Activated T-helper 1 cell treated with anti-CD3 and anti-CD28 coated beads, Interleukin-12 subunit alpha, Interleukin-12 subunit beta, Interleukin-2, Interleukin-4 antibody, amounts not matched to agents 30 ng/mL and 10 ng/mL and 1 ng/mL, durations not matched to agents 14 hours and 24 hours and 36 hours (primary cell): ENCODE measurements around the gene SPATA18. TPM values are rescaled to one million over a fixed set of nuclear protein-coding genes. Genes with fewer than 3 reads are reported as not detected.
"Not testable (repeated sequence)": the region's sequence is repeated elsewhere in the genome, so short reads cannot be mapped to it uniquely, and the experiment has no call there.

Source experiments
- DNase-seq: peaks from one replicate; pipeline ENCODE4 v3.0.0; 2021; ENCODE audit warnings: low spot score
- H3K27ac Mint-ChIP-seq: one replicate; pipeline ENCODE4 v1.8.0; 2021; ENCODE audit warnings: mild to moderate bottlenecking, mixed read lengths
- H3K27me3 Mint-ChIP-seq: one replicate; pipeline ENCODE4 v1.8.0; 2022; ENCODE audit warnings: mild to moderate bottlenecking, moderate library complexity, mixed read lengths; ENCODE audit not compliant: insufficient read depth
- H3K36me3 Mint-ChIP-seq: one replicate; pipeline ENCODE4 v1.8.0; 2021; ENCODE audit warnings: low read depth, mixed read lengths
- H3K4me1 Mint-ChIP-seq: one replicate; pipeline ENCODE4 v1.8.0; 2021; ENCODE audit warnings: low read depth, mixed read lengths
- H3K4me3 Mint-ChIP-seq: one replicate; pipeline ENCODE4 v1.8.0; 2021; ENCODE audit warnings: mild to moderate bottlenecking, moderate library complexity, mixed read lengths
- H3K9me3 Mint-ChIP-seq: one replicate; pipeline ENCODE4 v1.8.0; 2021; ENCODE audit warnings: mixed read lengths
- intact Hi-C: fragments of 100-400 bp; cut with micrococcal nuclease; formaldehyde crosslinking; loops from one replicate; pipeline ENCODE4 v1.15.1; 2024
- total RNA-seq: library from RNA; stranded (reverse); gene quantifications from 2 replicates; pipeline ENCODE4 v1.2.3, GENCODE V29; 2022

SPATA18 gene
- total RNA-seq, 1 donor from 2014 or later, result 0.13 TPM

DNA sequence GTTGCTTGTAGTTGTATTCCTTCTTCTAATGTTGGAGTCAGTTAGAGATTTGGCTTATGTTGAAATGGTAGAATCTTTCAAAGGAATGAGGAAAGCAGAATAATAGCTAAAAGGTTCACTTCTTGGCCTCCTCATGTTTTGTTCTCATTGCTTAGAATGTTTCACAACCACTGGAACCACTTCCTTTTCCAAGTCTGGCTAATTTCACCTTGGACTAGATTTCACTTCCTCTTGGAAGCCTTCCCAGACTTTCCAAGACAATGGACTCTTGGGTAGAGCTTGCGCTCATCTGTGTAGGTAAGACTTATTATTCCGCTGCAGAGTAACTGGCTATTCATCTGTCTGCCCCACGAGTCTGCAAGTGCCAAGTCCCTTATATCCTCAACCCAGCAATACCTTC, 8.3 kb downstream of the SPATA18 start:
- no peaks in the 10 kb centered on the region for H3K9me3 Mint-ChIP-seq
- H3K27ac Mint-ChIP-seq, result no peak overlapping the region
- intact Hi-C loops, result no loop called here
- no peaks in the 10 kb centered on the region for H3K4me1 Mint-ChIP-seq
- DNase-seq, result no peak
- H3K27me3 Mint-ChIP-seq, result peaks cover 25% of the 10 kb centered on the region
- no peaks in the 10 kb centered on the region for H3K36me3 Mint-ChIP-seq
- H3K4me3 Mint-ChIP-seq, result no peak overlapping the region

DNA sequence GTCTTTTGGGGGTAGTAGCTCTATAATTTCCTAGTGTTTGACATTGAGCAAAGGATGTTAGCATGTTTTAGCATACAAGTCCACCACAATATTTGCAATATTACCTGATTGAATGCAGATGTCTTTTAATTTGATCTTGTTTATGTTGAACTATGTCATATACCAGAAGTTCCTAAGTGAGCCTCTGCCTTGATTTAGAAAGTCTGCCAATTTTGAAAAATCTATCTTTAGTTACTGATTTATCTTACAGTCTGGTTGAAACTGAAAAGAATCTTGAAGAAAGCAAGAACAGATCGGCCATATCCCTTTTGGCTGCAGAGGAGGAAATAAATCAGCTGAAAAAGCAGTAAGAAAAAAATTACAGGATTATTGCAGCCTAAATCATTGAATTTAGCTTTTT, 18.5 kb downstream of the SPATA18 start:
- H3K27ac Mint-ChIP-seq, result no peak overlapping the region
- H3K36me3 Mint-ChIP-seq, result no peaks in the 10 kb centered on the region
- no peaks in the 10 kb centered on the region for H3K4me1 Mint-ChIP-seq
- H3K9me3 Mint-ChIP-seq, result peaks cover 4% of the 10 kb centered on the region
- no peak overlapping the region for H3K4me3 Mint-ChIP-seq
- peaks cover 9% of the 10 kb centered on the region for H3K27me3 Mint-ChIP-seq
- DNase-seq, result no peak
- intact Hi-C loops, result no loop called here

GRCh38 chr4:52071791-52072546, 20.9 kb downstream of the SPATA18 start:
- intact Hi-C loops, result no loop called here
- DNase-seq, result no peak
- no peak overlapping the region for H3K27ac Mint-ChIP-seq
- H3K4me3 Mint-ChIP-seq, result no peak overlapping the region
- peaks cover 19% of the 10 kb centered on the region for H3K27me3 Mint-ChIP-seq
- H3K9me3 Mint-ChIP-seq, result peaks cover 4% of the 10 kb centered on the region
- no peaks in the 10 kb centered on the region for H3K36me3 Mint-ChIP-seq
- no peaks in the 10 kb centered on the region for H3K4me1 Mint-ChIP-seq

GRCh38 chr4:52076731-52077130, 25.6 kb downstream of the SPATA18 start:
- no peaks in the 10 kb centered on the region for H3K4me1 Mint-ChIP-seq
- DNase-seq, result no peak
- peaks cover 35% of the 10 kb centered on the region for H3K27me3 Mint-ChIP-seq
- no peaks in the 10 kb centered on the region for H3K36me3 Mint-ChIP-seq
- no peak overlapping the region for H3K27ac Mint-ChIP-seq
- intact Hi-C loops, result no loop called here
- no peaks in the 10 kb centered on the region for H3K9me3 Mint-ChIP-seq
- no peak overlapping the region for H3K4me3 Mint-ChIP-seq

DNA sequence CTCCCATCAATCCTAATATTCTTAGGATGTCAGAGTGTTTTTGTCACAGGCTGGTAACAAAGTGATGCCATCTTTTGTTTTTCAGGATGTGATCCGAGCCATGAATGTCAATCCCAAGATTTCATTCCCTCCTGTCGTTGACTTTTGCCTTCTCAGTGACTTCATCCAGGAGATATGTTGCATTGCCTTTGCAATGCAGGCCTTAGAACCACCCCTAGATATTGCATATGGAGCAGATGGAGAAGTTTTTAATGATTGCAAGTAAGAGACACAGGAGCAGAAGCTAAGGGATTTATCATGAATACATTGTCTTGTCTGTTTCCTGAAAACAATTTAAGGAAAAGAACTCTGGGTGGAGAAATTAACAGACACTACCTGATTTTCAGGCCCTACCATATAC, 28.6 kb downstream of the SPATA18 start:
- H3K27me3 Mint-ChIP-seq, result peaks cover 28% of the 10 kb centered on the region
- no peaks in the 10 kb centered on the region for H3K9me3 Mint-ChIP-seq
- no peak for DNase-seq
- H3K36me3 Mint-ChIP-seq, result no peaks in the 10 kb centered on the region
- no peak overlapping the region for H3K4me3 Mint-ChIP-seq
- intact Hi-C loops, result no loop called here
- H3K4me1 Mint-ChIP-seq, result no peaks in the 10 kb centered on the region
- no peak overlapping the region for H3K27ac Mint-ChIP-seq

DNA sequence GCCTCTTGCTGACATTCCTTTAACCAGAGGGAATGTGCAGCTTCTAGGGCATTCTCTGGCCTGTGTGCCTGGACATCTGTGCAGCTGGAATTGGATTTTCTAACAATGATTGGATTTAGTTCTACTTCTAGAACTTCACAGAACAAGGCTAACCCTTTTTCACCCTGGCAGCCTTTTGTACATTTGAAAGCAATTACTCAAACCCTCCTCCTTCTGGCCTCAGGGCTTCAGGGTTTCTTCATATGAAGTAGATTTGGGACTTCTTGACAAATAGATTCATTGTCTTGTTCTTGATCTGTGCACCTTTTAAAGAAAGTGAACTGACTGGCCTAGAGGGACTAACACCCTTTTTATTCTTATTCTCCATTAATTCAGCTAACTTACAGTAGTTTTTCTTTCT, 30.1 kb downstream of the SPATA18 start:
- Mint-ChIP-seq H3K9me3 (no peaks in the 10 kb centered on the region), H3K27me3 (peaks cover 23% of the 10 kb centered on the region), H3K4me3 (no peak overlapping the region), H3K36me3 (no peaks in the 10 kb centered on the region), H3K4me1 (no peaks in the 10 kb centered on the region), H3K27ac (no peak overlapping the region)
- no peak for DNase-seq
- intact Hi-C loops, result no loop called here

GRCh38 chr4:52086425-52086824, 35.3 kb downstream of the SPATA18 start:
- H3K27ac Mint-ChIP-seq, H3K4me3 Mint-ChIP-seq, DNase-seq, H3K36me3 Mint-ChIP-seq, H3K9me3 Mint-ChIP-seq, intact Hi-C loops, H3K4me1 Mint-ChIP-seq, H3K27me3 Mint-ChIP-seq: not testable (repeated sequence)

DNA sequence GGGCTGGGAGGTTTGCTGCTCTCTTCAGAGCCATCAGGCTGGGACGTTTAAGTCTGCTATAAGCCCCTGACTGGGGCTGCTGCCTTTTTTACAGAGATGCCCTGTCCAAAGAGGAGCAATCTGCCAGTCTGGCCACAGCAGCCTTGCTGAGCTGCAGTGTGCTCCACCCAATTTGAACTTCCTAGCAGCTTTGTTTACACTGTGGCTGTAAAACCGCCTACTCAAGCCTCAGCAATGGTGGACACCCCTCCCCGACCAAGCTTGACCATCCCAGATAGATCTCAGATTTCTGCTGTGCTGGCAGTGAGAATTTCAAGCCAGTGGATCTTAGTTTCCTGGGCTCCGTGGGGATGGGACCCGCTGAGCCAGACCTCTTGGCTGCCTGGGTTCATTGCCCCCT, 40.7 kb downstream of the SPATA18 start:
- no peaks in the 10 kb centered on the region for H3K4me1 Mint-ChIP-seq
- no peak overlapping the region for H3K27ac Mint-ChIP-seq
- no peaks in the 10 kb centered on the region for H3K9me3 Mint-ChIP-seq
- H3K4me3 Mint-ChIP-seq, result no peak overlapping the region
- H3K36me3 Mint-ChIP-seq, result no peaks in the 10 kb centered on the region
- intact Hi-C loops, result no loop called here
- no peaks in the 10 kb centered on the region for H3K27me3 Mint-ChIP-seq
- no peak for DNase-seq

- Mint-ChIP-seq H3K9me3 (no peaks in the 10 kb centered on the region), H3K27ac (no peak overlapping the region), H3K4me3 (no peak overlapping the region), H3K4me1 (no peaks in the 10 kb centered on the region), H3K27me3 (peaks cover under 1% of the 10 kb centered on the region), H3K36me3 (no peaks in the 10 kb centered on the region)
- intact Hi-C loops, result no loop called here
- no peak for DNase-seq
These were observed 42.4 kb downstream of the SPATA18 start for GRCh38 chr4:52093466-52093865.

DNA sequence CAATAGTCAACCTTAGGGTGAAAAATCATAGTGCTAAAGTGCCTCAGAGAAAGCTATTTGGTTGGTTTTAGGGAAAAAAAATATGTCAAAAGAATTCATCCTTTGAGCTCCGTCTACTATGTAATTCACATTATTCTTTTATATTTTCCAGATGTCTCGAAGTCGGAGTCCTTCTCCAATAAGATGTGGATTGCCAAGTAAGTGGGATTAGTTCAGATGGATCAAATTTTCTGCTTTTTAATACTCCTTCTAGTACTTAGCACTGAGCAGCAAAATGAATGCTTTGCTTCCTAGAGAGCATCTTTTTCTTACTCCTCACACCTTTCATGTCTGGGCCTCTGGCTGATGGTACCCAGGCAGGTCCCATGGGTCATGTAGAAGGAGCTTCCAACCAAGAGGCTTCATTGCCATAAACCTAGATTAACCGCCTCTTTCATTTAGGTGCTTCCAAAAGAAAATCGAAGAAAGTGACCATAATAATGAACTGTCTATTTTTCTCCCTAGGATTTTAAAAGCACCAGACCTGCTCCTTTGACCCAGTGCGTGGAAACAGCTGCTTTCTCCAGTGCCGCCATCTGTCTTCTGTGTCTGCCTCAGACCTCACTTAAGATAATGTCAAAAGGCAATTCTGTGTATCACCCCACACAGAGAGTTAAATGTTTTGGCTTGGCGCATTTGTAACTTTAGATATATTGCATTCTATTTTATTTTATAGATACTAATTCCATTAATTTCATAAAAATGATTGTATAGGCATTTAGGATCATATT, 43.5 kb downstream of the SPATA18 start:
- Mint-ChIP-seq H3K4me3 (no peak overlapping the region), H3K27ac (no peak overlapping the region)

GRCh38 chr4:52095374-52095773, 44.3 kb downstream of the SPATA18 start:
- Mint-ChIP-seq H3K4me1 (no peaks in the 10 kb centered on the region), H3K4me3 (no peak overlapping the region), H3K36me3 (no peaks in the 10 kb centered on the region), H3K9me3 (no peaks in the 10 kb centered on the region), H3K27me3 (peaks cover 4% of the 10 kb centered on the region), H3K27ac (no peak overlapping the region)
- intact Hi-C loops, result no loop called here
- no peak for DNase-seq

More for the DNA sequence above, 43.5 kb downstream of the SPATA18 start:
- intact Hi-C loops, result no loop called here
- no peaks in the 10 kb centered on the region for H3K4me1 Mint-ChIP-seq
- H3K27me3 Mint-ChIP-seq, result peaks cover 3% of the 10 kb centered on the region
- no peak for DNase-seq
- H3K9me3 Mint-ChIP-seq, result no peaks in the 10 kb centered on the region
- H3K36me3 Mint-ChIP-seq, result no peaks in the 10 kb centered on the region

GRCh38 chr4:52096048-52096447, 44.9 kb downstream of the SPATA18 start:
- Mint-ChIP-seq H3K27ac (no peak overlapping the region), H3K4me3 (no peak overlapping the region), H3K36me3 (no peaks in the 10 kb centered on the region), H3K4me1 (no peaks in the 10 kb centered on the region), H3K27me3 (peaks cover 4% of the 10 kb centered on the region), H3K9me3 (no peaks in the 10 kb centered on the region)
- intact Hi-C loops, result no loop called here
- no peak for DNase-seq

- Mint-ChIP-seq H3K27me3 (peaks cover 4% of the 10 kb centered on the region), H3K36me3 (no peaks in the 10 kb centered on the region), H3K4me3 (no peak overlapping the region), H3K27ac (no peak overlapping the region), H3K9me3 (no peaks in the 10 kb centered on the region), H3K4me1 (no peaks in the 10 kb centered on the region)
- DNase-seq, result no peak
- intact Hi-C loops, result no loop called here
These were observed 47.5 kb downstream of the SPATA18 start for GRCh38 chr4:52098618-52099017.
